H4 (cell line): ENCODE measurements around the gene CDH13. TPM values are rescaled to one million over a fixed set of nuclear protein-coding genes. Genes with fewer than 3 reads are reported as not detected.

Experiments used
- DNase-seq: peaks from one replicate; pipeline ENCODE4 v3.0.0-alpha.2; 2015; ENCODE audit warnings: low spot score
- total RNA-seq: library from RNA; depleted of rRNA; stranded (reverse); fragments of >200 nt; shearing (Covaris generic); gene quantifications from 2 replicates; pipeline ENCODE4 v1.2.3, GENCODE V29; 2014

Gene CDH13
- total RNA-seq, 1 experiment from 2014 or later, result not detected

DNA sequence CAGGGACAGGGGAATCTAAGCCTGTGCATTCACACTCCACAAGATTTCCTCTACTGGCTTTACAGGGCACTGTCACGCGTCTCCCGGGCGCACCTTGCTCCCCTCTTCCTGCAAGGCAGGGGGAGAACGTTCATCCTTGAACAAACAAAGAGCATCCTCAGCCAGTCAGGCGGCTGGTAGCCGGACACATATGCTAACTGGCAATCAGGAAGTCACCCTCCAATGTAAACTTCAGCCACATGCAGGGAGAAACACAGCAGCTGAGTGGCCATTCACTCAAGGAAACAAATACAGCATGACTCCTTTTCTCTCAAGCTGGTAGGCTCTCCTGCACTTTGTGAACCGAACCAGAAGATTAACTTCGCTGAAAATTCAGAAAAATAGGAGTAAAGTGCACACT, 1170.2 kb downstream of the CDH13 start:
- DNase-seq, result no peak

DNA sequence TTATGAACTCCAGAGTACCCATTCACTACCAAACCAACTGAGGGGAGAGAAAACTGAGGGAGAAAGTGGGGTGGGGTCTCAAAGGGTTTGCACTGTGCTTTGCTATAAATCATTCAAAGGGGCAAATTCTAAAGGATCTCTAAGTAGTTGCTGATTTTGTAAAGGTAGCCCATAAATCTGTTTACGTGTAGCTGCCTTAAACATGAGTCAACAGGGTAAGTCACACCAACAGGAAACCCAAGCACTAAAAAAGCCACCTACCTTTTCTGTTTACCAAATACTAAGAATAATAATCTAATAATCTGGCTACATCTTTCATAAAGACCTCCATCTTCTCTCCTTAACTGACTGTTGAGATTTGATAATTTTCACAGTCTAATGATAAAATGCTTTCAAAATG, 1172.6 kb downstream of the CDH13 start:
- no peak for DNase-seq

DNA sequence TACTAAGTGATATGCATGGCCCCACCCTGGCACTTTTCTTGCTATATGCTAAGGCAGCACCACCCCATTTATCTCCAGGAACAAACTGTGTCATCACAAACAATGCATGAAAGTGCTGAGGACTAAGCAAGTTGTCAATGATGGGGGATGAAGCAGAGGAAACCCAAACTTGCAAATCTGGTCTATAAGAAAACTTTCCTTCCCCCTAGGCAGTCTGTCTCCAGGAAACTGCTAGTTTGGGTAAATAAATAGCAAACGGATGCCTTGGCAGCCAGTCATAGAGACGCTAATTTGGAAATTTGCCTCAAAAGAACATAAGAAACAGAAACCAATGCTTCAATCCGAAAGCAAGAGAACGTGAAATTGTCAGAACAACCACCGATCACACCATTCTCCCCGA, 1175.4 kb downstream of the CDH13 start:
- peak; percentile 50 for DNase-seq

DNA sequence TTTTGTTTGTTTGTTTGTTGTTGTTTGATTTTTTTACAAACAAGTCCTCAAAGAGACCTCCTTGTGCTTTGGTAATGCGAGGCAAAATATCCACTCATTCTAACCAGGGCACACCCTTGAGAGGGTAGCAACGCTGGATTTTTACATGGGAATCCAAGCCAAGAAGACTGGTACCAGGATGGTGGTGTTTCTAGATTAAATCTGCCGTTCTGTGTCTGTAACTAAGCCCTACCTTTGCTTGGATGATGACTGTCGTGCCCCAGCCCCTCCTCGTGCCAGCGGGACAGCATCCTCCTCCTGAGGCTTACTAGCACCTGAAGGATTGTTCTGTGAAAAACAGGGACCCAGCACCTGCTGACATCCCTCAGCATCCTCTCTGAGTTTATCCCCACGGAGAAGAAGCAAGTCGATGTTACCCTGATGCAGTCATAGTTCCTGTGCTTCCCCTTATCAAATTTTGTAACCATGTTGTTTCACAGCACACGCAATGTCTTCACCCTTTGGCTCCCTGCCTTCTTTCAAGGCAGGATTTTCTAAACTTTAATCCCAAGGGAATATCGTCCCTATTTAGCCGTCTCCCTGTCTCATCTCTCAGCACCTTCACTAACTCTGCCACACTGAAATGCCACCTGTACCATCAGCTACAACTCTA, 1175.9 kb downstream of the CDH13 start:
- DNase-seq, result no peak

DNA sequence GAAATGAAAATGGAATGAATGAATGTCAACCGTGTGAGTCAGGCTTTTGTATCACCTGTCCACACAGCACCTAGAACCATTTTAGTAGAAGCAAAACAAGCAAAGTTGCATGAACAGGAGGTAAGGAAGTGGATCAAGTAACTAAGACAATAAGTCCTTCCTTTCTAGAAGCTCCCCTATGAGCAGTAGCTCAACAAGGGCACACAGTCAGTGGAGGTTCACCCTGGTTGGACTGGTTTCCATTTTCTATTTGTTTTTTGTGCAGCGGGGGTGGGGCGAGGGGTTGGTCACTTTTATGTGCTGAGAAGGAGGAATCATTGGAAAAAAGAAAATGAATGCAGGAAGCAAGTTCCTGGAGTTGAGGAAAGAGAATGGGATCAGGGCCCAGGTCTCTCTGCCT, 1177.0 kb downstream of the CDH13 start:
- no peak for DNase-seq

GRCh38 chr16:83804366-83804765, 1177.6 kb downstream of the CDH13 start:
- no peak for DNase-seq

DNA sequence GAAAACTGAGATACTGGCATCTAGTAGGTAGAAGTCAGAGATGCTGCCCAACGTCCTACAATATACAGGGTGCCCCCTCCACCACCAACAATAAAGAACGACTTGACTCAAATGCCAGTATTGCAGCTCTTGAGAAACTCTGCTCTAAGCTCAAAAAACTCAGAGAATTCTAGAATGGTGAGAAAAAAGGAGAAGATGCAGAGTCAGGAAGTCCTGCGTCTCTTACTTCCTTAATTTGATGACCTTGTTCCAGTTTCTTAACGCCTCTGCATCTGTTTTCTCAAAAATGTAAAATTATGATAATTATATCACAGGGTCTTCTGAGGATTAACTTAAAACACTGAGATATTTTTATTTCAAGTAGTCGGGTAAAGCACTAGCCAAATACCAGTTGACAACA, 1179.3 kb downstream of the CDH13 start:
- DNase-seq, result no peak

- no peak for DNase-seq
Measured at GRCh38 chr16:83806731-83807130, 1180.0 kb downstream of the CDH13 start.

- no peak for DNase-seq
Measured at GRCh38 chr16:83807327-83807709, 1180.5 kb downstream of the CDH13 start.

DNA sequence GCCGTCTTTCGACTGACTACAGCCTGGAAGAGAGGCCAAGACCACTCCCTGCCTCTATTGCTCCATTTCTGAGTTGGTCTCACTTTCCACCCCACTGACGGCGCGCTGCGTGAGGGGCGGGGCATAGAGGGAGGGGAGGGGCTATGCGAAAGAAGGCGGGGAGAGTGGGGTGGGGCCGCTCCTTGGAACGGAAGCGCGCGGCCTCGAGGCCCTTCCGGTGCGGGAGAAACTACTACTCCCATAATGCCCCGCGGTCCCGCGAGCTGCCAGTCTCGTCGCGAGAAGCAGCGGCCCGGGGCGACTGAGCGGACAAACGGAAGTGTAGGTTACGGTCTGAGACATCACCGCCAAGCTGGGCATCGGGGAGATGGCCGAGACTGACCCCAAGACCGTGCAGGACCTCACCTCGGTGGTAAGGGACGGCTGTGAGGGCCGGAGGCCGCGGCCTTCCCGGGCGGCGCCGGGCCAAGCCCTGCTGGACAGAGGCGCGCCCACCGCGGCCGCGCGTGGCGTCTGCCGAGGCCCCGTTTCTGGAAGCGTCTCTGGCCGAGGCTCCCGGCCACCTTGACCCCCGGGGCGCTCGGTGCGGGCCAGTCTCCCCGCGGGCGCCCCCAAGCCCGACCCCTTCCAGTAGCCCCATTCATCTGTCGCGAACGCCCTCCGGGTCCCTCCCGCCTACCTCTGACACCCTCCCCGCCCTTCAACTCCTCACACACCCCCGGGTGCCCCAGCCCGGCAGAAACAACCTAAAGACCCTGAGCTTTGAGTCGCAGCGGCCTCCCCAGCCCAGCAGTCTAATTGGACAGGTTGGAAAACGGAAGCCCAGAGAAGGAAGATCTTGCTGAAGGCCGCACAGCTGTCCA, 1181.2 kb downstream of the CDH13 start, which contains the start of gene HSBP1:
TSS of gene HSBP1 (plus strand) at position 269 of the 863 bp plus-strand sequence. CDS start at position 368, 99 bp downstream.
- DNase-seq, result peak; percentile 81

DNA sequence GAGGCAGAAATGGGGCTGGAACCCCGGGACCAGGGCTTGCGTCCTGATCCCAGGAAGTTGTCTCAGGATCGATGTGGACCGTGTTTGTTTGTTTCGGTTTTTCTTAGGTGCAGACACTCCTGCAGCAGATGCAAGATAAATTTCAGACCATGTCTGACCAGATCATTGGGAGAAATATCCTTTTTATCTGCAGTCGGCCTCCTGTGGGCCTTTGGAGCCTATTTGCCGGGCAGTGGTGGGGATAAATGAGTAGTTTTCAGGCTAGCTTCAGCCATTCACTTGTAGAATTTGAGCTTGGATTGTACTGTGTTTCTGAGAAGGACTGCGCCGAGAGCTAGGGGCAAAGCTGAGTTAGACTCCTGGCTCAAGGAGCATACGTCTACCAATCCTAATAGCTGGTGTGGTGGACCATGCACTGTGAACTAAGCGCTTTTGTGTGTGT, 1181.8 kb downstream of the CDH13 start:
- no peak for DNase-seq

GRCh38 chr16:83809092-83809491, 1182.3 kb downstream of the CDH13 start:
- DNase-seq, result no peak

- no peak for DNase-seq
Measured at GRCh38 chr16:83810901-83811300, 1184.1 kb downstream of the CDH13 start.

- DNase-seq, result peak; percentile 53
Measured at GRCh38 chr16:83813823-83814658, 1187.3 kb downstream of the CDH13 start.

GRCh38 chr16:83814659-83814985, 1187.9 kb downstream of the CDH13 start:
- no peak for DNase-seq

- DNase-seq, result no peak
Measured at GRCh38 chr16:83817022-83817421, 1190.3 kb downstream of the CDH13 start.

- no peak for DNase-seq
Measured at GRCh38 chr16:83818276-83818675, 1191.5 kb downstream of the CDH13 start.

DNA sequence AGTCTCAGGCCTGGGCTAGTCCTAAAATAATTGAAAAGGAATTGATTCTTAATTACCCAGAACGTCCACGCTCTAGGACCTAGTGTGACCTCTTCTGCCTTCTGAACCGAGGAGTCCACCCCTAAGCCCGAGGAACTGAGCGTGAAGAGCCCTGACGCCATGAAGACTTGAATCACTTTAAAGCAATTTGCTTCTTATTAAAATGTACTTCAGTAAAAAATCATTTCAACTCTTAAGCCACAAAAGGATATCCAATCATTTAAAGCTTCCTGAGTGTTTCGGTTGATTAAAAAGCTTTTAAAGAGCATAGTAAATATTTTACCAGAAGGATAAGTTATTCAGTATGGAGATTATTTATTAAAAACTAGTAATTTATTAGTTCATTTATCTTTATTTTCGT, 1192.6 kb downstream of the CDH13 start:
- DNase-seq, result no peak

DNA sequence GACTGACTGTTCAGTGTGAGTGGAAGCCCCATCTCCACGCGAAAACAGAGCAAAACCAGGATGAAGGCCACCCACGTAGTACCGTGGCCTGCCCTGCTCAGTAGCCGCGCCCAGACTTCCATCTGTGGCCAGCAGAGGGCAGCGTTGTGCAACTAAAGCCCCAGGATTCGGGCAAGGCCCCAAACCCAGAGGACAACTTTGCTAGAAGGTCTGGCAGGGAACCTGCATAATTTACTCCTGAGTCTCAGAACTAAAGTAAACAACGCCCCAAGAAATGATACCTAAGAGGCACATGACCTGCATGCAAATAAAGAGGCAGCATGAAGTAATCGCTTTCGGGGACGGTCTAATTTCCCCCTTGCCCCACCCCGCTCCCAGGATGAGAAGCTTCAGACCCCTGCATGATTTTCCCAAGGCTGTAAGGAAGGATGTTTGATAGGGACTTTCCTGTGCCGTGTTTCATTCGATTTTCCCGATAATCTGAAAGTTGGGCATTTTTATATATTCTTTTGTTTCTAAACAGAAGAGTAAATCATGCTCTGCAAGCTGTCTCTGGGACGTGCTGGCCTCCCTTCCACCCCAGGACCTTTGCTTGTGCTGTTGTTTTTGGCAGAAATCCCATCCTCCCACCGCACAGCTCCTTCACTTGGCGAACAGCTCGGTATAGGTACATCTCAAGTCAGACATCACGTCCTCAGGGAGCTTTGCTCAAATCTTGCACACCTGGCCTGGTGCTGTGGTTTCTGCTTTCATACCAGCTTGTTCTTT, 1199.6 kb downstream of the CDH13 start:
- DNase-seq, result peak; percentile 81

DNA sequence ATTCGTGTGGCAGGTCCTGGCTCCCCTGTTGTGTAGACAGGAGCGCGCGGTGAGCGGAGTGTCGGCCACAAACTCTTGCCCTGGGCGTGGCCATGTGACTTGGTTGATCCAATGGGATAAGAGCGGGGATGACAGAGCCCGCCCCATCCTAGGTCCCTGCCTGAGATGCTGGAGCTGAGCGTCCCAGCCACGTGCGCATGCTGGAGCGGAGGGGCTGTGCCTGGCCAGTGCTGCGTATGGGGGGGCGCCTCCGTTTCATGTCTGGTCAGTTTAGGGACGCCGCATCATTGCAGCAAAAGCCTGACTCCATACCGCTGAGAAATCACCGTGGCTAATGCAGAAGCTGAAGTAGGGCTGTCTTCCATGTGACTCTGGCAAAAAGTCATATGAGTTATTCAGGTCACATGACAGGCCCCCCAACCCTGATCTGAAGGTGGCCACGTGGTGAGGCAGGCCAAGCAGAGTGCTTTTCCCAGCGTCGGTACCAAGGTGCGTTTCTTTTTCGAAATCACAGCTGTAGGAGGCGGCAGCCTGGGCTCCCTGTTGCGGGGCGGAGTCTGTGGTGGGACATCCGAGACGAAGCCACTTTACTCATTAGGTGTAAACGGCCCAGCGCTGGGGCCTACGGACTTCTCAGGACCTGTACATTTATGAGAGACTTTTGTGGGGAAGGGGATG, 1203.5 kb downstream of the CDH13 start:
- no peak for DNase-seq
